WTC11 (cell line): ENCODE measurements around the gene AXDND1. TPM values are rescaled to one million over a fixed set of nuclear protein-coding genes. Genes with fewer than 3 reads are reported as not detected.

Source experiments
- ATAC-seq: fragments of 200-7000 bp; cut with Tn5 transposase; 2 replicates; pipeline ENCODE4 v1.10.0; 2021; ENCODE audit warnings: mild to moderate bottlenecking, moderate library complexity
- CTCF ChIA-PET: fragments of 300-600 bp; sonication (Branson Sonifier 250); formaldehyde crosslinking; loops from one replicate; lab custom pipeline; 2021; ENCODE audit warnings: antibody characterized with exemption; lab: Charles Lee
- POLR2A ChIA-PET: fragments of 350-600 bp; sonication (Branson Sonifier 250); formaldehyde crosslinking; loops from one replicate; lab custom pipeline; 2021; ENCODE audit warnings: antibody characterized with exemption; lab: Charles Lee
- DNase-seq: peaks from one replicate; pipeline ENCODE4 v3.0.0; 2021; ENCODE audit warnings: low spot score
- H3K27ac Mint-ChIP-seq: 2 replicates; pipeline ENCODE4 v1.8.0; 2021; ENCODE audit warnings: mixed read lengths
- H3K27me3 Mint-ChIP-seq: 2 replicates; pipeline ENCODE4 v1.8.0; 2021; ENCODE audit warnings: low read depth, mild to moderate bottlenecking, moderate library complexity, mixed read lengths
- H3K36me3 Mint-ChIP-seq: 2 replicates; pipeline ENCODE4 v1.8.0; 2021; ENCODE audit warnings: mixed read lengths
- H3K4me1 Mint-ChIP-seq: 2 replicates; pipeline ENCODE4 v1.8.0; 2022; ENCODE audit warnings: mixed read lengths
- H3K4me3 Mint-ChIP-seq: 2 replicates; pipeline ENCODE4 v1.8.0; 2021; ENCODE audit warnings: mild to moderate bottlenecking, moderate library complexity, mixed read lengths
- H3K9me3 Mint-ChIP-seq: 2 replicates; pipeline ENCODE4 v1.8.0; 2021; ENCODE audit warnings: mixed read lengths
- ATF1 ChIP-seq: sonication (generic); formaldehyde crosslinking; IDR thresholded peaks from 2 replicates; pipeline ENCODE4 v1.8.1; 2023; ENCODE audit warnings: mild to moderate bottlenecking, moderate library complexity, missing genetic modification reagents
- ATF3 ChIP-seq: sonication (generic); formaldehyde crosslinking; conservative IDR thresholded peaks from 2 replicates; pipeline ENCODE4 v1.8.1; 2022; ENCODE audit warnings: mild to moderate bottlenecking, missing genetic modification reagents
- CBFB ChIP-seq: sonication (generic); formaldehyde crosslinking; IDR thresholded peaks from 2 replicates; pipeline ENCODE4 v1.8.1; 2022; ENCODE audit warnings: mild to moderate bottlenecking, low read depth, missing genetic modification reagents
- E2F5 ChIP-seq: sonication (generic); formaldehyde crosslinking; IDR thresholded peaks from 2 replicates; pipeline ENCODE4 v1.8.1; 2022; ENCODE audit warnings: mild to moderate bottlenecking, moderate library complexity, missing genetic modification reagents
- ELF4 ChIP-seq: sonication (generic); formaldehyde crosslinking; IDR thresholded peaks from 2 replicates; pipeline ENCODE4 v1.8.1; 2022; ENCODE audit warnings: low read depth, mild to moderate bottlenecking, moderate library complexity, missing genetic modification reagents
- EMX1 ChIP-seq: fragments of 250-450 bp; sonication (Bioruptor Pico); IDR thresholded peaks from 2 replicates; pipeline ENCODE4 v1.8.0; 2021; ENCODE audit warnings: mild to moderate bottlenecking
- ESRRA ChIP-seq: sonication (generic); formaldehyde crosslinking; IDR thresholded peaks from 2 replicates; pipeline ENCODE4 v1.8.1; 2022; ENCODE audit warnings: mild to moderate bottlenecking, missing genetic modification reagents, borderline replicate concordance
- HMGA2 ChIP-seq: fragments of 250-450 bp; sonication (Bioruptor Pico); IDR thresholded peaks from 2 replicates; pipeline ENCODE4 v1.4.0; 2021; ENCODE audit warnings: mild to moderate bottlenecking, moderate library complexity
- IRF1 ChIP-seq: sonication (generic); formaldehyde crosslinking; IDR thresholded peaks from 2 replicates; pipeline ENCODE4 v1.8.0; 2023; ENCODE audit warnings: missing genetic modification reagents
- JAZF1 ChIP-seq: fragments of 250-450 bp; sonication (Bioruptor Pico); IDR thresholded peaks from 2 replicates; pipeline ENCODE4 v1.9.0; 2021; ENCODE audit warnings: moderate library complexity, mild to moderate bottlenecking, inconsistent platforms
- MYBL2 ChIP-seq: sonication (generic); formaldehyde crosslinking; IDR thresholded peaks from 2 replicates; pipeline ENCODE4 v1.8.1; 2023; ENCODE audit warnings: mild to moderate bottlenecking, moderate library complexity, missing genetic modification reagents
- NR1H2 ChIP-seq: sonication (generic); formaldehyde crosslinking; IDR thresholded peaks from 2 replicates; pipeline ENCODE4 v1.9.0; 2021; ENCODE audit warnings: mild to moderate bottlenecking, moderate library complexity, missing genetic modification reagents
- SMAD3 ChIP-seq: sonication (generic); formaldehyde crosslinking; IDR thresholded peaks from 2 replicates; pipeline ENCODE4 v1.8.0; 2022; ENCODE audit warnings: missing genetic modification reagents, mild to moderate bottlenecking, borderline replicate concordance
- TEAD1 ChIP-seq: sonication (generic); formaldehyde crosslinking; IDR thresholded peaks from 2 replicates; pipeline ENCODE4 v1.8.0; 2022; ENCODE audit warnings: mild to moderate bottlenecking, missing genetic modification reagents
- USF1 ChIP-seq: sonication (generic); formaldehyde crosslinking; IDR thresholded peaks from 2 replicates; pipeline ENCODE4 v1.8.0; 2022; ENCODE audit warnings: mild to moderate bottlenecking, missing genetic modification reagents
- ZMAT4 ChIP-seq: fragments of 250-450 bp; sonication (Bioruptor Pico); IDR thresholded peaks from 2 replicates; pipeline ENCODE4 v1.9.0; 2021; ENCODE audit warnings: mild to moderate bottlenecking
- ZNF317 ChIP-seq: sonication (generic); formaldehyde crosslinking; IDR thresholded peaks from 2 replicates; pipeline ENCODE4 v1.8.1; 2023; ENCODE audit warnings: low read depth, mild to moderate bottlenecking, moderate library complexity, missing genetic modification reagents, borderline replicate concordance
- ZNF416 ChIP-seq: fragments of 250-450 bp; sonication (Bioruptor Pico); IDR thresholded peaks from 2 replicates; pipeline ENCODE4 v1.9.0; 2021; ENCODE audit warnings: mild to moderate bottlenecking, inconsistent platforms
- total RNA-seq: library from RNA; stranded (reverse); gene quantifications from 3 replicates; pipeline ENCODE4 v1.2.3, GENCODE V29; 2021
- TF ChIP-seq, protein P1 (sequence below): sonication (generic); formaldehyde crosslinking; IDR thresholded peaks from 2 replicates; pipeline ENCODE4 v1.8.1; 2022; ENCODE audit warnings: low read depth, mild to moderate bottlenecking, moderate library complexity, missing genetic modification reagents, borderline replicate concordance
- TF ChIP-seq, protein P2 (sequence below): sonication (generic); formaldehyde crosslinking; IDR thresholded peaks from 2 replicates; pipeline ENCODE4 v1.8.0; 2023; ENCODE audit warnings: missing genetic modification reagents, mild to moderate bottlenecking, borderline replicate concordance

The AXDND1 gene
- total RNA-seq, 1 experiment from 2014 or later, result not detected

GRCh38 chr1:179509384-179509783 is 143.6 kb downstream of the AXDND1 start (continued):
- TF ChIP-seq ATF3 (CRISPR knock-in tag) (no peak), NR1H2 (CRISPR knock-in tag) (no peak), ZNF416 (no peak), ATF1 (no peak), SMAD3 (CRISPR knock-in tag) (no peak)
- TF ChIP-seq, all 79 proteins: peak for 0

DNA sequence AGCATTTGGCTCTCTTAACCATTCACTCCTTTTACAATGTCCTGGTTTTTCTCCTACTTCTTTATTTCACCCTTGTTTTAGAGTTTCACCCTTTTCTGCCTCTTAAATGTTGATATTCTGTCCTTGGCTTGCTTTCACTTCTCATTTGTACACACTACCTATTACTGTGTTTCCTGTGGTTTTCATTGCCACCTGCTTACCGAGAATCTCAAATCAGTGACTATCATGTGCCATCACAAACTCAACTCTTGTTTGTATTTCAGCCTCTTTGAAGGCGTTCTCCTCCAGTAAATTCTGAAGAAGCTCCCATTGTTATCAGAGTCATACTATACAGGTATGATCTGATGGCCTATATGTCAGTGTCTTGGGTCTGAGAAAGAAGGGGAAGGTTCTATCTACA is 144.3 kb downstream of the AXDND1 start:
- no peak overlapping the region for H3K27ac Mint-ChIP-seq
- H3K36me3 Mint-ChIP-seq, result no peaks in the 10 kb centered on the region
- POLR2A ChIA-PET, result no interaction called here
- no peaks in the 10 kb centered on the region for H3K27me3 Mint-ChIP-seq
- CTCF ChIA-PET, result no interaction called here
- no peak for DNase-seq
- no peak for ATAC-seq
- no peak for TF ChIP-seq TEAD1 (CRISPR knock-in tag)
- TF ChIP-seq USF1 (CRISPR knock-in tag), result no peak
- no peak for TF ChIP-seq ZMAT4 (CRISPR knock-in tag)
- no peak for TF ChIP-seq CBFB
- no peak for TF ChIP-seq EMX1 (CRISPR knock-in tag)
- TF ChIP-seq ZNF317, result no peak
- no peak for TF ChIP-seq MYBL2 (CRISPR knock-in tag)
- TF ChIP-seq HMGA2, result no peak
- TF ChIP-seq, protein P1, sequence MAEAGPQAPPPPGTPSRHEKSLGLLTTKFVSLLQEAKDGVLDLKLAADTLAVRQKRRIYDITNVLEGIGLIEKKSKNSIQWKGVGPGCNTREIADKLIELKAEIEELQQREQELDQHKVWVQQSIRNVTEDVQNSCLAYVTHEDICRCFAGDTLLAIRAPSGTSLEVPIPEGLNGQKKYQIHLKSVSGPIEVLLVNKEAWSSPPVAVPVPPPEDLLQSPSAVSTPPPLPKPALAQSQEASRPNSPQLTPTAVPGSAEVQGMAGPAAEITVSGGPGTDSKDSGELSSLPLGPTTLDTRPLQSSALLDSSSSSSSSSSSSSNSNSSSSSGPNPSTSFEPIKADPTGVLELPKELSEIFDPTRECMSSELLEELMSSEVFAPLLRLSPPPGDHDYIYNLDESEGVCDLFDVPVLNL (CRISPR knock-in tag), result no peak
- no peak for TF ChIP-seq IRF1 (CRISPR knock-in tag)
- TF ChIP-seq, protein P2, sequence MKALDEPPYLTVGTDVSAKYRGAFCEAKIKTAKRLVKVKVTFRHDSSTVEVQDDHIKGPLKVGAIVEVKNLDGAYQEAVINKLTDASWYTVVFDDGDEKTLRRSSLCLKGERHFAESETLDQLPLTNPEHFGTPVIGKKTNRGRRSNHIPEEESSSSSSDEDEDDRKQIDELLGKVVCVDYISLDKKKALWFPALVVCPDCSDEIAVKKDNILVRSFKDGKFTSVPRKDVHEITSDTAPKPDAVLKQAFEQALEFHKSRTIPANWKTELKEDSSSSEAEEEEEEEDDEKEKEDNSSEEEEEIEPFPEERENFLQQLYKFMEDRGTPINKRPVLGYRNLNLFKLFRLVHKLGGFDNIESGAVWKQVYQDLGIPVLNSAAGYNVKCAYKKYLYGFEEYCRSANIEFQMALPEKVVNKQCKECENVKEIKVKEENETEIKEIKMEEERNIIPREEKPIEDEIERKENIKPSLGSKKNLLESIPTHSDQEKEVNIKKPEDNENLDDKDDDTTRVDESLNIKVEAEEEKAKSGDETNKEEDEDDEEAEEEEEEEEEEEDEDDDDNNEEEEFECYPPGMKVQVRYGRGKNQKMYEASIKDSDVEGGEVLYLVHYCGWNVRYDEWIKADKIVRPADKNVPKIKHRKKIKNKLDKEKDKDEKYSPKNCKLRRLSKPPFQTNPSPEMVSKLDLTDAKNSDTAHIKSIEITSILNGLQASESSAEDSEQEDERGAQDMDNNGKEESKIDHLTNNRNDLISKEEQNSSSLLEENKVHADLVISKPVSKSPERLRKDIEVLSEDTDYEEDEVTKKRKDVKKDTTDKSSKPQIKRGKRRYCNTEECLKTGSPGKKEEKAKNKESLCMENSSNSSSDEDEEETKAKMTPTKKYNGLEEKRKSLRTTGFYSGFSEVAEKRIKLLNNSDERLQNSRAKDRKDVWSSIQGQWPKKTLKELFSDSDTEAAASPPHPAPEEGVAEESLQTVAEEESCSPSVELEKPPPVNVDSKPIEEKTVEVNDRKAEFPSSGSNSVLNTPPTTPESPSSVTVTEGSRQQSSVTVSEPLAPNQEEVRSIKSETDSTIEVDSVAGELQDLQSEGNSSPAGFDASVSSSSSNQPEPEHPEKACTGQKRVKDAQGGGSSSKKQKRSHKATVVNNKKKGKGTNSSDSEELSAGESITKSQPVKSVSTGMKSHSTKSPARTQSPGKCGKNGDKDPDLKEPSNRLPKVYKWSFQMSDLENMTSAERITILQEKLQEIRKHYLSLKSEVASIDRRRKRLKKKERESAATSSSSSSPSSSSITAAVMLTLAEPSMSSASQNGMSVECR (CRISPR knock-in tag), result no peak
- TF ChIP-seq ELF4 (CRISPR knock-in tag), result no peak
- TF ChIP-seq E2F5, result no peak
- TF ChIP-seq ESRRA (CRISPR knock-in tag), result no peak
- no peak for TF ChIP-seq JAZF1
- peaks cover 17% of the 10 kb centered on the region for H3K9me3 Mint-ChIP-seq
- peaks cover 5% of the 10 kb centered on the region for H3K4me1 Mint-ChIP-seq
- no peak overlapping the region for H3K4me3 Mint-ChIP-seq
